Measurements from ENCODE around the gene SMG1. TPM values are rescaled to one million over a fixed set of nuclear protein-coding genes. Genes with fewer than 3 reads are reported as not detected.
A peak's percentile ranks its signal among the peaks of the same experiment; 100 is the strongest.

The SMG1 gene
- total RNA-seq, 1 experiment from 2014 or later, result 72.7 TPM

DNA sequence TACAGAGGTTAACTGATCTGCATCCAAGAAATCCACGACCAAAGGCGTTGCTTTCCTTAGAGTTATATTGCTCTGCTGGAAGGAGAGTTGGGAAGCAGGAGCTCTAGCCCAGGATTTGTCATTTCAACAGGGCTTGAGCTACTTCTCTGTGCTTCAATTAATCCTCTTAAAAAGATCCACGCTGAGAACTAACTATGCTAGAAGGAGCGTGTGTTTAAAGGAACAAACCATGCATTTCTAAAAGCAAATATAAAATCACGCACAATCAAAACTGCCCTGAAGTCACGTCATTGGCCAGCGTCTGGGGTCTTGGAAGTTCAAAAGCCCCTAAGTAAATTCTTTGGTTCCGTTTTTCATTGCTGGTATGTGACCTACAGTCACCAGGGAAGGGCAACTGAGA, 125.9 kb downstream of the SMG1 start:
- Histone ChIP-seq H3K4me2 (ENCODE audit: low read length) (peak overlapping the region; percentile 83), H3K9ac (ENCODE audit: low read length) (peak overlapping the region; percentile 97), H3K27me3 (ENCODE audit: insufficient read depth, low read length) (no peaks in the 10 kb centered on the region), H3K9me2 (ENCODE audit: insufficient read depth) (no peaks in the 10 kb centered on the region; the same call in 1 of the 2 replicates), H3K9me3 (ENCODE audit: control insufficient read depth in 1 of 2, insufficient read depth in 1 of 2, low read depth in 1 of 2, low read length in 2 of 2) (no peaks in the 10 kb centered on the region), H2AFZ (ENCODE audit: low read depth, low read length, poor library complexity, severe bottlenecking) (no peak overlapping the region), H3K4me1 (ENCODE audit: control insufficient read depth in 1 of 2, insufficient read depth in 2 of 2, low read length in 2 of 2) (peaks cover 7 to 41% of the 10 kb centered on the region in 2 experiments; a peak in 3 of 4 replicates), H3K36me3 (ENCODE audit: control insufficient read depth in 1 of 2, insufficient read depth in 2 of 2, low read length in 2 of 2) (peaks cover 21 to 42% of the 10 kb centered on the region in 2 experiments), H3K4me3 (replicated peaks in 1 of 2; ENCODE audit: low read depth in 1 of 2, low read length in 2 of 2) (peak overlapping the region; percentile 92 to 94), H3K27ac (ENCODE audit: low read depth, low read length) (peak overlapping the region; percentile 74; the same call in 1 of the 2 replicates), H3K79me2 (ENCODE audit: insufficient read depth, low read length) (peaks cover 61% of the 10 kb centered on the region), H4K20me1 (ENCODE audit: insufficient read depth) (peaks cover 26% of the 10 kb centered on the region; the same call in 1 of the 2 replicates)
- CTCF ChIA-PET, result no interaction called here
- no TSS peak for BruUV-seq (replicated peaks)
- POLR2A ChIA-PET, result interaction anchor here (8.2 kb wide), 1 partner anchor 12 kb away, joined by 190 read pairs; the partner anchor contains the start of gene RPS15A
- RAD21 ChIA-PET (ENCODE audit: low non-redundant PET in 1 of 2, low total read pairs in 2 of 2, uncharacterized antibody in 2 of 2, unreplicated experiment in 2 of 2), result no interaction called here
- no peak for ATAC-seq
- intact Hi-C loops (cut with micrococcal nuclease), result loop anchor here (2.0 kb wide), 1 partner anchor 273 kb away; no protein-coding TSS in a partner anchor
- TF ChIP-seq, protein P1, sequence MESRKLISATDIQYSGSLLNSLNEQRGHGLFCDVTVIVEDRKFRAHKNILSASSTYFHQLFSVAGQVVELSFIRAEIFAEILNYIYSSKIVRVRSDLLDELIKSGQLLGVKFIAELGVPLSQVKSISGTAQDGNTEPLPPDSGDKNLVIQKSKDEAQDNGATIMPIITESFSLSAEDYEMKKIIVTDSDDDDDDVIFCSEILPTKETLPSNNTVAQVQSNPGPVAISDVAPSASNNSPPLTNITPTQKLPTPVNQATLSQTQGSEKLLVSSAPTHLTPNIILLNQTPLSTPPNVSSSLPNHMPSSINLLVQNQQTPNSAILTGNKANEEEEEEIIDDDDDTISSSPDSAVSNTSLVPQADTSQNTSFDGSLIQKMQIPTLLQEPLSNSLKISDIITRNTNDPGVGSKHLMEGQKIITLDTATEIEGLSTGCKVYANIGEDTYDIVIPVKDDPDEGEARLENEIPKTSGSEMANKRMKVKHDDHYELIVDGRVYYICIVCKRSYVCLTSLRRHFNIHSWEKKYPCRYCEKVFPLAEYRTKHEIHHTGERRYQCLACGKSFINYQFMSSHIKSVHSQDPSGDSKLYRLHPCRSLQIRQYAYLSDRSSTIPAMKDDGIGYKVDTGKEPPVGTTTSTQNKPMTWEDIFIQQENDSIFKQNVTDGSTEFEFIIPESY (IDR thresholded peaks at IDR 0.05; ENCODE audit: extremely low read depth, insufficient replicate concordance, low read length), result no peak
- no peak for TF ChIP-seq EZH2 (IDR thresholded peaks at IDR 0.05)
- TF ChIP-seq, protein P2, sequence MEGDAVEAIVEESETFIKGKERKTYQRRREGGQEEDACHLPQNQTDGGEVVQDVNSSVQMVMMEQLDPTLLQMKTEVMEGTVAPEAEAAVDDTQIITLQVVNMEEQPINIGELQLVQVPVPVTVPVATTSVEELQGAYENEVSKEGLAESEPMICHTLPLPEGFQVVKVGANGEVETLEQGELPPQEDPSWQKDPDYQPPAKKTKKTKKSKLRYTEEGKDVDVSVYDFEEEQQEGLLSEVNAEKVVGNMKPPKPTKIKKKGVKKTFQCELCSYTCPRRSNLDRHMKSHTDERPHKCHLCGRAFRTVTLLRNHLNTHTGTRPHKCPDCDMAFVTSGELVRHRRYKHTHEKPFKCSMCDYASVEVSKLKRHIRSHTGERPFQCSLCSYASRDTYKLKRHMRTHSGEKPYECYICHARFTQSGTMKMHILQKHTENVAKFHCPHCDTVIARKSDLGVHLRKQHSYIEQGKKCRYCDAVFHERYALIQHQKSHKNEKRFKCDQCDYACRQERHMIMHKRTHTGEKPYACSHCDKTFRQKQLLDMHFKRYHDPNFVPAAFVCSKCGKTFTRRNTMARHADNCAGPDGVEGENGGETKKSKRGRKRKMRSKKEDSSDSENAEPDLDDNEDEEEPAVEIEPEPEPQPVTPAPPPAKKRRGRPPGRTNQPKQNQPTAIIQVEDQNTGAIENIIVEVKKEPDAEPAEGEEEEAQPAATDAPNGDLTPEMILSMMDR (IDR thresholded peaks at IDR 0.05 in 2 of 3, conservative IDR thresholded peaks at IDR 0.05 in 1 of 3; ENCODE audit: borderline replicate concordance in 1 of 3, insufficient read depth in 1 of 3, low read depth in 2 of 3, low read length in 2 of 3), result no peak
- TF ChIP-seq SP1 (IDR thresholded peaks at IDR 0.05; ENCODE audit: low read depth), result no peak
- TF ChIP-seq, protein P3, sequence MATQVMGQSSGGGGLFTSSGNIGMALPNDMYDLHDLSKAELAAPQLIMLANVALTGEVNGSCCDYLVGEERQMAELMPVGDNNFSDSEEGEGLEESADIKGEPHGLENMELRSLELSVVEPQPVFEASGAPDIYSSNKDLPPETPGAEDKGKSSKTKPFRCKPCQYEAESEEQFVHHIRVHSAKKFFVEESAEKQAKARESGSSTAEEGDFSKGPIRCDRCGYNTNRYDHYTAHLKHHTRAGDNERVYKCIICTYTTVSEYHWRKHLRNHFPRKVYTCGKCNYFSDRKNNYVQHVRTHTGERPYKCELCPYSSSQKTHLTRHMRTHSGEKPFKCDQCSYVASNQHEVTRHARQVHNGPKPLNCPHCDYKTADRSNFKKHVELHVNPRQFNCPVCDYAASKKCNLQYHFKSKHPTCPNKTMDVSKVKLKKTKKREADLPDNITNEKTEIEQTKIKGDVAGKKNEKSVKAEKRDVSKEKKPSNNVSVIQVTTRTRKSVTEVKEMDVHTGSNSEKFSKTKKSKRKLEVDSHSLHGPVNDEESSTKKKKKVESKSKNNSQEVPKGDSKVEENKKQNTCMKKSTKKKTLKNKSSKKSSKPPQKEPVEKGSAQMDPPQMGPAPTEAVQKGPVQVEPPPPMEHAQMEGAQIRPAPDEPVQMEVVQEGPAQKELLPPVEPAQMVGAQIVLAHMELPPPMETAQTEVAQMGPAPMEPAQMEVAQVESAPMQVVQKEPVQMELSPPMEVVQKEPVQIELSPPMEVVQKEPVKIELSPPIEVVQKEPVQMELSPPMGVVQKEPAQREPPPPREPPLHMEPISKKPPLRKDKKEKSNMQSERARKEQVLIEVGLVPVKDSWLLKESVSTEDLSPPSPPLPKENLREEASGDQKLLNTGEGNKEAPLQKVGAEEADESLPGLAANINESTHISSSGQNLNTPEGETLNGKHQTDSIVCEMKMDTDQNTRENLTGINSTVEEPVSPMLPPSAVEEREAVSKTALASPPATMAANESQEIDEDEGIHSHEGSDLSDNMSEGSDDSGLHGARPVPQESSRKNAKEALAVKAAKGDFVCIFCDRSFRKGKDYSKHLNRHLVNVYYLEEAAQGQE (IDR thresholded peaks at IDR 0.05; ENCODE audit: low read depth), result no peak
- TF ChIP-seq YY1 (IDR thresholded peaks at IDR 0.05; ENCODE audit: extremely low read depth, insufficient replicate concordance, low read depth, low read length), result no peak
- DNase-seq (ENCODE audit: low read depth, low spot score), result no peak

All from HCT116 (cell line).